Karpas-422 (cell line): ENCODE results near the gene SV2C. TPM values are rescaled to one million over a fixed set of nuclear protein-coding genes. Genes with fewer than 3 reads are reported as not detected.
A peak's percentile ranks its signal among the peaks of the same experiment; 100 is the strongest.

ENCODE experiments used
- DNase-seq: peaks from one replicate; pipeline ENCODE4 v3.0.0-alpha.2; 2015
- H2AFZ ChIP-seq: fragments of 200-600 bp; sonication (generic); 2 replicates; pipeline ENCODE4 v1.6.1; 2014; ENCODE audit warnings: antibody characterized with exemption, low read length, mixed read lengths
- H3K27ac ChIP-seq: fragments of 200-600 bp; sonication (generic); 2 replicates; pipeline ENCODE4 v1.5.1; 2014; ENCODE audit warnings: mild to moderate bottlenecking, low read length, moderate library complexity
- H3K27me3 ChIP-seq: fragments of 200-600 bp; sonication (generic); 2 replicates; pipeline ENCODE4 v1.6.1; 2014; ENCODE audit warnings: low read length, mixed read lengths
- H3K36me3 ChIP-seq: fragments of 200-600 bp; sonication (generic); 2 replicates; pipeline ENCODE4 v1.6.1; 2014; ENCODE audit warnings: low read length, mixed read lengths; ENCODE audit not compliant: insufficient read depth
- H3K4me1 ChIP-seq: fragments of 200-600 bp; sonication (generic); 2 replicates; pipeline ENCODE4 v1.6.1; 2014; ENCODE audit warnings: mild to moderate bottlenecking, low read length, mixed read lengths
- H3K4me2 ChIP-seq: fragments of 200-600 bp; sonication (generic); 2 replicates; pipeline ENCODE4 v1.6.1; 2014; ENCODE audit warnings: low read length, low read depth, mild to moderate bottlenecking; ENCODE audit not compliant: poor library complexity, severe bottlenecking
- H3K4me3 ChIP-seq: fragments of 200-600 bp; sonication (generic); 2 replicates; pipeline ENCODE4 v1.5.1; 2014; ENCODE audit warnings: mild to moderate bottlenecking, antibody characterized with exemption, low read length, mixed read lengths
- H3K79me2 ChIP-seq: fragments of 200-600 bp; sonication (generic); 2 replicates; pipeline ENCODE4 v1.6.1; 2014; ENCODE audit warnings: mild to moderate bottlenecking, low read length, mixed read lengths
- H3K9ac ChIP-seq: fragments of 200-600 bp; sonication (generic); 2 replicates; pipeline ENCODE4 v1.6.0; 2014; ENCODE audit warnings: low read length
- H3K9me2 ChIP-seq: fragments of 200-600 bp; sonication (generic), shearing (Covaris generic); replicated peaks from 2 replicates; pipeline ENCODE4 v1.6.0; 2014; ENCODE audit warnings: mild to moderate bottlenecking, low read length, moderate library complexity; ENCODE audit not compliant: insufficient read depth
- H3K9me3 ChIP-seq: fragments of 300-700, 200-600 bp; sonication (generic); 2 replicates; pipeline ENCODE4 v1.6.1; 2014; ENCODE audit warnings: low read length, mixed read lengths
- H4K20me1 ChIP-seq: fragments of 200-600 bp; sonication (generic); 2 replicates; pipeline ENCODE4 v1.6.1; 2014; ENCODE audit warnings: mild to moderate bottlenecking, antibody characterized with exemption, low read length, low read depth; ENCODE audit not compliant: insufficient read depth
- small RNA-seq: library from RNA; depleted of rRNA; stranded (forward); fragments of <200 nt; gene quantifications from one replicate; pipeline ENCODE3, GENCODE V24; 2014
- total RNA-seq: library from RNA; depleted of rRNA; stranded (reverse); fragments of >200 nt; shearing (Covaris generic); gene quantifications from 2 replicates; pipeline ENCODE4 v1.2.3, GENCODE V29; 2014; ENCODE audit warnings: low replicate concordance

The SV2C gene
- total RNA-seq, 1 experiment from 2014 or later: not detected

DNA sequence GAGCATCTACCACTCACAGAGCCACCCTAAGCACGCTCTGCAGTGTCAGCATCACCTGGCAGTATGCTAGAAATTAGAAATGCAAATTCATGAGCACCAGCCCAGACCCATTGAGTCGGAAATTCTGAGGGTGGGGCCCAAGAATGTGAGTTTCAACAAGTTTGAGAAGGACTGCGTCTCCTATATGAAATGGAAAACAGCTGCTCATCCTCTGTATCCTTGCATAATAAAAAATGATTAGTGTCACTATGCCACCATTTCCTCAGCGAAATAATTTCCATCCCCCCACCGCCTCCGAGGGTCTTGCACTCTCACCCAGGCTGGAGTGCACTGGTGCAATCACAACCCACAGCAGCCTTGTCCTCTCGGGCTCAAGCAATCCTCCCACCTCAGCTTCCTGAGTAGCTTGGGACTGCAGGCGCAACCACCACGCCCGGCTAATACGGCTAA lies 318.6 kb downstream of the SV2C start:
- no peaks in the 10 kb centered on the region for H3K36me3 ChIP-seq
- no peaks in the 10 kb centered on the region for H3K9me3 ChIP-seq
- H3K9ac ChIP-seq: no peak overlapping the region
- H3K27ac ChIP-seq: no peak overlapping the region
- peak; percentile 50 for DNase-seq
- H3K4me1 ChIP-seq: peaks cover 17% of the 10 kb centered on the region
- peak overlapping the region; percentile 42 for H3K4me2 ChIP-seq
- no peaks in the 10 kb centered on the region for H4K20me1 ChIP-seq
- H3K4me3 ChIP-seq: no peak overlapping the region
- no peaks in the 10 kb centered on the region for H3K9me2 ChIP-seq
- H3K27me3 ChIP-seq: no peaks in the 10 kb centered on the region
- no peaks in the 10 kb centered on the region for H3K79me2 ChIP-seq
- H2AFZ ChIP-seq: no peak overlapping the region

DNA sequence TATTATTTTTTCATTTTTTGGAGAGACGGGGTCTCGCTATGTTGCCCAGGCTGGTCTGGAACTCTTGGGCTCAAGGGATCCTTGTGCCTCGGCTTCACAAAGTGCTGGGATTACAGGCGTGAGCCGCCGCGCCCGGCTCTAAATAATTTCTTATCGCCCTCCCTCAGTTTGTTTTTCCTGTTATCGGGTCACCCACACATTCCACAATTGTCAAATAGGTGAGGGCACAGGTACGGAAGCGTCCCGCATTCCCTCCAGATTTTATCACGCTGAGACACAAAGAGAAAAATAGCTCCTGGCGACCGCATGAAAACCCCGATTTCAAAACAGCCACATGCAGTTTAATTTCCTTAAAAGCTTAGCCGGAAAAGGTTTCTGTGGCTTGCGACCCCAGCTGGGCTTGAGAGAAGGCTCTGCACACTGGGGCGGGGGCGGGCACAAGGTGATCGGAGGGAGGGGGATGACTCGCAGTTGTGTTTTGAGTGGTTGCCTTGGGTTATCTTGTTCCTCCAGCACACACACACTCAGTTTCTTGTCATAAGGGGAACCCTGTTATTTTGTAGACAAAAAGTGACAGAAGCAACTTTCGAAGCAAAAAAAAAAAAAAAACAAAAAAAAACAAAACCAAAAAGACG lies 319.2 kb downstream of the SV2C start:
- no peaks in the 10 kb centered on the region for H4K20me1 ChIP-seq
- H2AFZ ChIP-seq: no peak overlapping the region
- H3K9ac ChIP-seq: no peak overlapping the region

DNA sequence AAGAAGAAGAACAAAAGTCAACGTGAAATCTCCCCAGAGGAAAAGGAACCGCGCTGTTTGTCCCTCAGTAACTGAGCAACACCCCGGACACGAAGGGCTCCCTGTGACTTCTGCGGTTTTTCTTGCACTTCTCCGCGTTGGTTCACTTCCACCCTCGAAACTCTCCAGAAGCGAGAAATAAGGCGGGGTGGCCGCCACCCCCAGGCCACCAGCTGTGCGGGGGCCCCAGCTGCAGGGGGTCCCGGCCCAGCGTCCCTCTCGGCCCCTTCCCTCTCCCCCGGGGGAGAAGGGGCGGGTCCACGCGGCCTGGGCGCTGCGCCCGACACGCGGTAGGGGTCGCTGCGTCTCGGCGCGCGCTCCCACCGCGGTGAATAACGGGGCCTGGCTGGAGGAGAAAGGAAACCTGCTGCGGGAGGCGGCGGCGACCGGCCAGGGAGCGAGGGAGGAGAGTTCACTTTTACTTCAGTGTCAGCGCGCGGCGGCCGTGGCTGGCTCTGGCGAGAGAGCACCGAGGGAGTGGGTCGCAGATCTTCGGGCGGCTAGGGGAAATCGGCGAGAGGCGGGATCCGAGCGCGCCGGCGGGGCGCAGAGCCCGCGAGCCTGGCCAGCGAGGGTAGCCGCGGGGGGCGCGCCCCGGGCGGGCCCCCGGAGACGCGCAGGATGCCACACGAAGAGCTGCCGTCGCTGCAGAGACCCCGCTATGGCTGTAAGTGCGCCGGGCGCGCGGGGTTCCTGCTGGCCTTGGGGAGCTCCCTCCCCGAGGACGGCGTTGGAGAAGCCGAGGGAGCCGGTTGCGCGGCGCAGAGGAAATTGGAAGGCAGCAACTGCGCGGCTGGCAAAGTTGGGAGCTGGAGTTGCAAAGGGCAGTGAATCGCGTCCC lies 319.9 kb downstream of the SV2C start, which contains the start of gene IQGAP2:
IQGAP2 (plus strand) TSS at position 400 of the 880 bp plus-strand sequence; CDS start at position 661, 261 bp downstream.
- Histone ChIP-seq H4K20me1 (no peaks in the 10 kb centered on the region), H2AFZ (no peak within 1 kb of the TSS), H3K79me2 (no peaks in the 10 kb centered on the region), H3K9me3 (no peaks in the 10 kb centered on the region), H3K27me3 (no peaks in the 10 kb centered on the region), H3K4me2 (peak within 1 kb of the TSS; percentile 42), H3K36me3 (no peaks in the 10 kb centered on the region), H3K9ac (no peak within 1 kb of the TSS), H3K9me2 (no peaks in the 10 kb centered on the region), H3K4me3 (peak within 1 kb of the TSS; percentile 44; the same call in 1 of the 2 replicates), H3K4me1 (peaks cover 17% of the 10 kb centered on the region), H3K27ac (no peak within 1 kb of the TSS)
- no peak for DNase-seq

More for the DNA sequence above, 319.2 kb downstream of the SV2C start:
- H3K4me1 ChIP-seq: peaks cover 17% of the 10 kb centered on the region
- H3K79me2 ChIP-seq: no peaks in the 10 kb centered on the region
- H3K4me3 ChIP-seq: peak overlapping the region; percentile 44; the same call in 1 of the 2 replicates
- H3K9me2 ChIP-seq: no peaks in the 10 kb centered on the region
- no peaks in the 10 kb centered on the region for H3K9me3 ChIP-seq
- DNase-seq: no peak
- no peak overlapping the region for H3K27ac ChIP-seq
- H3K36me3 ChIP-seq: no peaks in the 10 kb centered on the region
- peak overlapping the region; percentile 42 for H3K4me2 ChIP-seq
- no peaks in the 10 kb centered on the region for H3K27me3 ChIP-seq

Small RNA genes within 50 kb of the gene (small RNA-seq; reads per million reads assigned to genes)
- gene AC113404.2 (not detected), gene RNA5SP186 (not detected)
